GM10266 (cell line): Measurements from ENCODE around the gene ECT2L.

Experiments
- DNase-seq: peaks from one replicate; pipeline ENCODE4 v3.0.0; 2012; ENCODE audit errors: extremely low spot score
- CTCF ChIP-seq: IDR thresholded peaks from 2 replicates; pipeline ENCODE4 v1.5.1; 2012; ENCODE audit warnings: mild to moderate bottlenecking, low read depth; ENCODE audit not compliant: control insufficient read depth, insufficient read depth; ENCODE audit errors: missing control alignments

Gene ECT2L

GRCh38 chr6:138818496-138819194, 22.8 kb downstream of the ECT2L start:
- no peak for DNase-seq
- no peak for TF ChIP-seq CTCF

GRCh38 chr6:138821519-138821918, 25.6 kb downstream of the ECT2L start:
- TF ChIP-seq CTCF, result no peak
- DNase-seq, result no peak

GRCh38 chr6:138824482-138825144, 28.7 kb downstream of the ECT2L start:
- no peak for TF ChIP-seq CTCF
- no peak for DNase-seq

GRCh38 chr6:138830248-138830647, 34.4 kb downstream of the ECT2L start:
- no peak for DNase-seq
- no peak for TF ChIP-seq CTCF

GRCh38 chr6:138832182-138832581, 36.3 kb downstream of the ECT2L start:
- TF ChIP-seq CTCF, result no peak
- DNase-seq, result no peak

GRCh38 chr6:138833816-138834539, 38.1 kb downstream of the ECT2L start:
- no peak for DNase-seq
- TF ChIP-seq CTCF, result no peak

- DNase-seq, result no peak
- no peak for TF ChIP-seq CTCF
Observed at GRCh38 chr6:138837246-138837645, 41.4 kb downstream of the ECT2L start.
